HepG2 (cell line): Measurements from ENCODE around the gene PCYT2. TPM values are rescaled to one million over a fixed set of nuclear protein-coding genes. Genes with fewer than 3 reads are reported as not detected.

ENCODE experiments used
- GTF3A ChIP-seq: sonication (generic); formaldehyde crosslinking; conservative IDR thresholded peaks from 2 replicates; pipeline ENCODE4 v1.4.0; 2020; ENCODE audit warnings: mild to moderate bottlenecking, missing genetic modification reagents
- HBP1 ChIP-seq: IDR thresholded peaks from 2 replicates; pipeline ENCODE4 v1.6.1; 2016; ENCODE audit warnings: low read depth, control low read depth
- HDAC1 ChIP-seq: sonication (generic); formaldehyde crosslinking; IDR thresholded peaks from 2 replicates; pipeline ENCODE4 v1.5.1; 2020; ENCODE audit warnings: mild to moderate bottlenecking, missing genetic modification reagents
- KDM2A ChIP-seq: sonication (generic); formaldehyde crosslinking; IDR thresholded peaks from 2 replicates; pipeline ENCODE4 v1.4.0; 2020; ENCODE audit warnings: low read depth, missing genetic modification reagents, borderline replicate concordance
- MAX ChIP-seq: IDR thresholded peaks from 2 replicates; pipeline ENCODE4 v1.6.1; 2012; ENCODE audit warnings: inconsistent platforms
- MAZ ChIP-seq, 2 experiments: sonication (generic) in 1 of 2; formaldehyde crosslinking in 1 of 2; IDR thresholded peaks; 2 replicates each; pipeline versions ENCODE4 v1.5.0 to v1.6.1; 2012 to 2020; ENCODE audit warnings: low read depth in 2 of 2, mild to moderate bottlenecking in 2 of 2, borderline replicate concordance in 1 of 2, improper control_type of control experiment in 1 of 2, low read length in 1 of 2, missing genetic modification reagents in 1 of 2, moderate library complexity in 1 of 2
- MIER3 ChIP-seq: IDR thresholded peaks from 2 replicates; pipeline ENCODE4 v1.6.1; 2016; ENCODE audit warnings: missing compliant biosample characterization, borderline replicate concordance
- PRDM15 ChIP-seq: sonication (generic); formaldehyde crosslinking; IDR thresholded peaks from 2 replicates; pipeline ENCODE4 v1.4.0; 2020; ENCODE audit warnings: missing genetic modification reagents
- TMF1 ChIP-seq: sonication (generic); formaldehyde crosslinking; IDR thresholded peaks from 2 replicates; pipeline ENCODE4 v1.8.1; 2022; ENCODE audit warnings: low read depth, missing genetic modification reagents
- ZFP36 ChIP-seq: fragments of 150-350 bp; IDR thresholded peaks from 2 replicates; pipeline ENCODE4 v1.6.1; 2018; ENCODE audit warnings: borderline replicate concordance, low read length, low read depth; ENCODE audit not compliant: partially characterized antibody
- ZNF230 ChIP-seq: sonication (generic); formaldehyde crosslinking; IDR thresholded peaks from 2 replicates; pipeline ENCODE4 v1.4.0; 2020; ENCODE audit warnings: mild to moderate bottlenecking, missing genetic modification reagents
- ZNF296 ChIP-seq: sonication (generic); formaldehyde crosslinking; conservative IDR thresholded peaks from 2 replicates; pipeline ENCODE4 v1.5.0; 2020; ENCODE audit warnings: mild to moderate bottlenecking, missing genetic modification reagents
- ZNF501 ChIP-seq: sonication (generic); formaldehyde crosslinking; IDR thresholded peaks from 2 replicates; pipeline ENCODE4 v1.5.1; 2020; ENCODE audit warnings: mild to moderate bottlenecking, moderate library complexity, missing genetic modification reagents
- ZNF607 ChIP-seq: sonication (generic); formaldehyde crosslinking; IDR thresholded peaks from 2 replicates; pipeline ENCODE4 v1.5.1; 2020; ENCODE audit warnings: missing genetic modification reagents, mild to moderate bottlenecking, borderline replicate concordance
- ZNF609 ChIP-seq: sonication (generic); formaldehyde crosslinking; IDR thresholded peaks from 2 replicates; pipeline ENCODE4 v1.4.0; 2020; ENCODE audit warnings: mild to moderate bottlenecking, missing genetic modification reagents, borderline replicate concordance
- ZNF619 ChIP-seq: sonication (generic); formaldehyde crosslinking; IDR thresholded peaks from 2 replicates; pipeline ENCODE4 v1.4.0; 2020; ENCODE audit warnings: mild to moderate bottlenecking, missing genetic modification reagents
- polyA plus RNA-seq, 8 experiments: library from polyadenylated mRNA; depleted of rRNA in 3 of 8; stranded (reverse) in 7 of 8; unstranded in 1 of 8; fragments of >200 nt; fragmentation: Illumina TruSeq in 4 of 8; extraction: Trizol in 4 of 8; gene quantifications; 2 replicates each; pipeline versions ENCODE4 v1.2.1 to v1.2.3, GENCODE V29; 2011 to 2016; ENCODE audit warnings: low read depth in 4 of 8, missing spikeins in 1 of 8, mixed read lengths in 1 of 8; ENCODE audit not compliant: insufficient read depth in 1 of 8
- total RNA-seq, 5 experiments: library from RNA; depleted of rRNA; stranded (reverse); fragments of >200 nt; fragmentation: Illumina TruSeq; extraction: Trizol; gene quantifications; 2 replicates each; pipeline ENCODE4 v1.2.3, GENCODE V29; 2016; ENCODE audit warnings: low read depth in 1 of 5

Gene PCYT2
- total and polyA plus RNA-seq, 2 of the 13 experiments (the other 11 are each of a cell fraction or from before 2014, with no cell fraction given), result 147 to 297 TPM

- TF ChIP-seq HBP1, result peak; percentile 74; the same call in 1 of the 2 replicates
- TF ChIP-seq ZNF296, result no peak
- peak; percentile 40; the same call in 1 of the 2 replicates for TF ChIP-seq ZNF619
- TF ChIP-seq MIER3 (CRISPR knock-in tag), result no peak
- peak; percentile 30; the same call in 1 of the 2 replicates for TF ChIP-seq TMF1 (CRISPR knock-in tag)
- peak; percentile 48; the same call in 1 of the 2 replicates for TF ChIP-seq MAX
- no peak for TF ChIP-seq MAZ (IDR thresholded peaks at IDR 0.05; ENCODE audit: borderline replicate concordance, low read depth, low read length)
- TF ChIP-seq MAZ (CRISPR knock-in tag; IDR thresholded peaks at IDR 0.05; ENCODE audit: low read depth), result 0 out of 2 replicates have a peak, but pooled peaks have one; percentile 27
- 0 out of 2 replicates have a peak, but pooled peaks have one; percentile 24 for TF ChIP-seq ZNF607
- TF ChIP-seq ZNF501 (CRISPR knock-in tag), result 0 out of 2 replicates have a peak, but pooled peaks have one; percentile 58
- no peak for TF ChIP-seq GTF3A
- TF ChIP-seq PRDM15 (CRISPR knock-in tag), result peak; percentile 68; the same call in 1 of the 2 replicates
- peak; percentile 72; the same call in 1 of the 2 replicates for TF ChIP-seq ZNF230 (CRISPR knock-in tag)
- TF ChIP-seq KDM2A (CRISPR knock-in tag), result peak; percentile 50; the same call in 1 of the 2 replicates
- TF ChIP-seq HDAC1 (CRISPR knock-in tag), result 0 out of 2 replicates have a peak, but pooled peaks have one; percentile 50
- TF ChIP-seq ZFP36, result no peak
- TF ChIP-seq ZNF609, result peak; percentile 70; the same call in 1 of the 2 replicates
These were observed 13.6 kb upstream of the PCYT2 start (continued) for GRCh38 chr17:81924557-81925532.
